ENCODE data around the gene HEXIM1.
"Not testable (repeated sequence)": the region's sequence is repeated elsewhere in the genome, so short reads cannot be mapped to it uniquely, and the experiment has no call there.

Gene HEXIM1

DNA sequence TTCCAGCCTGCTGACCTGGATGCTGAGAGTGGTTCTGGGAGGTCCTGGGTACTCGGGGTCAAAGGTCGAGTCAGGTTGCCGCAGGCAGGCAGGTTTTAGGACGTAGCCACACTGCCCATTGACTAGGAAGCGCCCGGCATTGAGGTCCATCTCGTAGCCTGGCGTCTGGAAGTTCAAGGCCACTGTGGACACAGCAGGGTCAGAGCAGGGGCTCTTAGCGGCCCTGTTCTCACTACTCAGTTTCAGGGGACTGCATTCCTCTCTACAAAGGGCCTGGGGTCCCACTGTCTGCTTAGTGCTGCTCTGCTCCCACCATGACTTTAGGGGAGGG, 34.9 kb upstream of the HEXIM1 start:
- DNase-seq (ENCODE audit: low read depth, low spot score) = no peak

DNA sequence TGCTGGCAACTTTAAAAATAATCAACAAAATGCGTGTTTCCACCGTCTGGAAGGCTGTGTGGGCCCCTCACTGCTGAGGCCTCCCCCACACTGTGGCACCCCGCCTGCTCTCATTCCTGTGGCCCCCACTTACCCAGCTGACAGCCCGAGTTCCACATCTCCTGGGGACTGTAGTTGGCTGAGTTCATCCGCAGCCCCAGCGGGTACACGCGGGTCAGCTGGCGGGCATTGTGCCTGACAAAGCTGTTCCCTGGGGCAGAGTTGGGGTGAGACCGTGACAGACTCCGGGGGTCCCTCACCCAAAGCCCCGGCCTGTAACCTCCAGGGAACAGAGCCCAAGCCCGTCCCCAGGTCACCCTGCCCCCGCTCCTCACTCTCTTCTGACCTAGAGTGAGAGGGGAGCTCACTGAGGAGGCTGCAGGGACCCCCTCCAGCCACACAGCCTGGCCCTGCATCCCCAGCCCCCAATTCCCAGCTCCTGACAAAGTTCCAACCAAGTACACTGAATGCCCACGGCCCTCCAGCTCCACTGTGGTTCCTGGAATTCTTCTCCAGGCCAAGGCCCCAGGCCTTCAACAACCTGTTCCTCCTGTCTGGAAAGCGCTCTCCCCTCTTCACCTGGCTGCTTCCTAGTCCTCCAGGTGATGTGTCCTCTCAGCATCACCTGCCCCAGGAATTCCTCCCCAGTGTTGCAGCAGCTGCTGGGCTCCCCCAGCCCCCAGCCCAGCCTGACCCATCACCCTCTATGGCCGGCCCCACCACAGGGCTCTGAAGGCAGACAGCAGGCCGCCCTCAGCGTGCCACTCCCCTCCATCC, 34.0 kb upstream of the HEXIM1 start:
- no peak for DNase-seq (ENCODE audit: low read depth, low spot score)

- no peak for DNase-seq (ENCODE audit: low read depth, low spot score)
These were observed 33.2 kb upstream of the HEXIM1 start for GRCh38 chr17:45115015-45115625.

DNA sequence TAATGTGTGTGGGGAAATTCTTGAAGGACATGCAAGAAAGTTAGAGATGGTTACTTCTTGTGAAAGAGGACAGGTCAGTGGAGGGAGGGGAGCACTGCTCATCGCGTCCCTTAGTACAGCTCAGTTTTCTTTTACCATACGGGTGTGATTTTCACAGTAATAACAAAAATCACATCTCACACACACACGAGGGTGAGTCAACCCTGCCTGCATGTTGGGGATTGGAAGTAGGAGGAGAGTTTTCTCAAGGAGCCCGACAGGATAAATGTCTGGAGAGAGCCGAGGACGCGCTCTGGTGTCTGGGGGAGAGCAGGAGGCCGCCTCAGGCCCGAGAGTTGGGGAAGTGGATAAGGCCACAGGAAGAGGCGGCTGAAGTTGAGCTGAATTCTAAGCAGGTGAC, 32.4 kb upstream of the HEXIM1 start:
- DNase-seq (ENCODE audit: low read depth, low spot score) = no peak

DNA sequence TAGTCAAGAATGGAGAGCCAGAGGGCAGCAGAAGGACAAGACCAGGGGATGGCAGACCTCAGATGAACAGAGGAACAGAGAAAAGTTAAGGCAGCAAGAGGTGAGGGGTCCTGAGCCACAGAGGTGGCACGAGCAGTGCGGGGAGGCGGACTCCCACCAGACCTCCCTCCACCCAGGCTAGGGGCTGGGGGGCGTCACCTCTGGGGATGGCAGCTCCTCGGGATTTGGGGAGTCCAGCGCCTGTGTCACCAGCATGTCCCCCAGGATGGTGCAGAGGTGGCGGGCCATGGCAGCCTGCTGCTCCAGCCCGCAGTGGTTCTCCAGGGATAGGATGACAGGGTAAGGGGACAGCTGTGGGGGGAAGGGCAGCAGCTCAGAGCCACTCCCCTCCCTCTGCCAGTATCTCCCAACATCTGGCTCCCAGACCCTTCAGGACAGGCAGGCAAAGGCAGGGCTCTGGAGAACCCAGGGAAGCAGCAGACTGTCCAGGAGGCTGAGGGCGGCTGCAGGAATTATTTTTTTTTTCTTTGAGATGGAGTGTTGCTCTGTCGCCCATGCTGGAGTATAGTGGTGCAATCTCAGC, 31.8 kb upstream of the HEXIM1 start:
- DNase-seq (ENCODE audit: low read depth, low spot score) = no peak

DNA sequence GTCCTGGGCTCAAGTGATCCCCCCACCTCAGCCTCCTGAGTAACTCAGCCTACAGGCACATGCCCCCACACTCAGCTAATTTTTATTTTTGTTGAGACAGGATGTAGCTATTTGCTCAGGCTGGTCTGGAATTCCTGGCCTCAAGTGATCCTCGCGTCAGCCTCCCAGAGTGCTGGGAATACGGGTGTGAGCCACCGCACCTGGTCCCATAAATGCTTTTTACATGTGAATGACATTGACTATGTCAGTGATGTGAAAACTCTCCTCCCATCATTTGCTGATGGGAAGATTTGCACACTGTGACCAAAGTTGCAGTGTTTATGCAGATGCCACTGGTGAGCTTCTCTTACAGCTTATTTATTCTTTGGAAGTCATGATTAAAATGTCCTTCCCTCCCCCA, 30.9 kb upstream of the HEXIM1 start:
- DNase-seq (ENCODE audit: low read depth, low spot score) = no peak

- DNase-seq (ENCODE audit: low read depth, low spot score) = no peak
These were observed 30.2 kb upstream of the HEXIM1 start for GRCh38 chr17:45117848-45118646.

GRCh38 chr17:45118691-45119090, 29.6 kb upstream of the HEXIM1 start:
- DNase-seq (ENCODE audit: low read depth, low spot score) = no peak

DNA sequence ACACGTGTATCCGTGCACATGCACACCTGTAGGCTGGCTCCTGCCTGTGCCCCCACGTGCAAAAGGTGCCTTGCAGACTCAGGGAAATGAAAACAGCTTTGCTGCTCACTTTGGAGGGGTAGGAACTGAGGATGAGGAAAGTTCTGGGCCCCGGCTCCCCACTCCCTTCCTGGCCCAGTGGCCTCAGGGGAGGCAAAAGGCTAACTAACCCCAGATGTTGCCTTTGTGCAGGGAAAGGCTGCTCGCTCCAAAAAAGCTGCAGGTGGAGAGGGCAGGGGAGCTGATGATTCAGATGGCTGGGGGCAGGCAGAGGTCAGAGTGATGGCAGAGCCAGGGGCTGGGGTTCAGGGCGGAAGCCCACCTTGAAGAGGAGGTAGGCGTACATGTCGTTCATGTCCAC, 28.3 kb upstream of the HEXIM1 start:
- DNase-seq (ENCODE audit: low read depth, low spot score) = no peak

- DNase-seq (ENCODE audit: low read depth, low spot score) = no peak
These were observed 27.7 kb upstream of the HEXIM1 start for GRCh38 chr17:45120558-45120957.

- no peak for DNase-seq (ENCODE audit: low read depth, low spot score)
These were observed 27.2 kb upstream of the HEXIM1 start for GRCh38 chr17:45121055-45121454.

GRCh38 chr17:45123076-45123770, 25.1 kb upstream of the HEXIM1 start:
- DNase-seq (ENCODE audit: low read depth, low spot score) = no peak

DNA sequence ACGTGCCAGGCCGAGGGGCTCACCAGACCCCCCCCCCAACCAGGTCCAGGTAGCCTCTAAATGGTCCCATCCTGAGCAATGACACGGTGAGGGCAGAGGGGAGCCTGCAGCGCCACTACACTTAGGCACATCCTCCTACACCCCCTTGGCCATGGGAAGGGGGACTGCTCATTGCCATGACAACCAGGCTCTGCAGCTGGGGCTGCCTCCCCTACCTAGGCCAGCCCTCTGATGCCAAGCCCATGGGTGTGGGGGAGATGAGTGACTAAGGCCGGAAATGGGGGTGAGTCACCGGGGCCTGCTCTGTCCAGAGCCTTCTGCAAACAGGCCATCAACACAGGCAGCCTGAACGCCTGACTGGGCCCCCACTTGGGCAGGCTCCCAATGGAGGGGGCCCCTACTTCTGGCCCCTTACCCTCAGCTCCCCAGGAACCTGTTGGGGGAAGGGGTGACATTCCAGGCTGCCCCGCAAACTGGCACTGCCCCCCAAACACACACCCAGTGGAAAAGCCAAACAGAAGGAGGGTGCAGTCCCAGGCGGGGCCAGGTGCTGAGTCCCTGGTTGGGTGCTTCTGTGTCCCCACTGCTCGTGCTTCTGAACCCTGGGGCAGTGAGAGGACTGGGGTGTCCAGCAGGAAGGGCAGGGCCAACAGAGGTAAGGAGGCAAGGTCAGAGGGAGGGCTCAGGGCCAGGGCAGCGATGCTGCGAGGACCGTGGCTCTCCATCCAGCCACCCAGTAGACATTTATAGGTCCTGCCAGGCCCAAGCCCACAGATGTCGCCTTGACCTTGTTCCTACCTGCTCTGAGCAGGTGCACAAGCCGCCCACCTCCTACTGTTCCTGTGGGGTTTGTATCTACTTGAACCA, 24.1 kb upstream of the HEXIM1 start:
- DNase-seq (ENCODE audit: low read depth, low spot score) = peak; percentile 93

DNA sequence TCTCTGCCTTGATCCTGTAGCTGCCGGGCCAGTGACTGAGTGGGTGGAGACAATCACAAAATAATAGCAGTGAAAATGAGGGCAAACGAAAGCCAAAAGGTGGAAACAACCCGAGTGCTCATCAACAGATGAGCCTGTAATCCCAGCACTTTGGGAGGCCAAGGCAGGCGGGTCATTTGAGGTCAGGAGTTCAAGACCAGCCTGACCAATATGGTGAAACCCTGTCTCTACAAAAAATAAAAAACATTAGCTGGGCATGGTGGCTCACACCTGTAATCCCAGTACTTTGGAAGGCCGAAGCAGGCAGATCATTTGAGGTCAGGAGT, 23.5 kb upstream of the HEXIM1 start:
- not testable (repeated sequence) for DNase-seq (ENCODE audit: low read depth, low spot score)

- no peak for DNase-seq (ENCODE audit: low read depth, low spot score)
These were observed 22.8 kb upstream of the HEXIM1 start for GRCh38 chr17:45125509-45125908.

- no peak for DNase-seq (ENCODE audit: low read depth, low spot score)
These were observed 21.1 kb upstream of the HEXIM1 start for GRCh38 chr17:45127207-45127547.

DNA sequence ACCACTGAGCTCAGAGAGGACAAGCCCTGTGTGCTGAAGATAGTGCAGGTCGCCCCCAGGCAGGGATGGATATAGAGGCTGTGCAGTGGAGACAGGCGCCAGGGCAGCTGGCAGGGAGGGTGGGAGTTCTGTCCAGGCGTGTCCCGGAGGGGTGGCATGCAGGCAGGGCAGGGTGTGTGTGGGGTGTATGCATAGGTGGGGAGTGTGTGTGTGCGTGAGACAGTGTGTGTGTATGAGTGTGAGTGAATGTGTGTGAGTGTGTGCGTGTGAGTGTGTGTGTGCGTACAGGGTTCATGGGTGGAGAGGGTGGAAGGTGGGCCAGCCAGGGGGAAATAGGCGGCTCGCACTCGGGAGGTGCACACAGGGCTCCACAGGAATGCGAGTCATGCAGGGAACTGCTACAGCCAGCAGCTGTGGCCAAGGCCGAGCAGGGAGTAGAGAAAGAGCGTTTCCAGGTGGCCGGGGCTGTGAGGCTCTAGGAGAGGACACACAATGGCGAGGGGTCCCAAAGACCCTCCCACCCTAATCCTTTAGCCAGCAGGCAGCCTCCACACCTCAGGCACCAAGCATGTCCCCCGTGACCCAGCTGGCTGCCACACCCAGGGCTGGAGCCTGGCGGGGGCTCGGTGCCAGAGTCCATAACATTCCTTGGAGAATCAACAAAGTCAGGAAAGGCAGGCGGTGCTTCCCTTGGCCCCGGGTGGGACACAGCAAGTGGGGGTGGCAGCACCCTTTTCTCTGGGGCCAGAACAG, 20.6 kb upstream of the HEXIM1 start:
- DNase-seq (ENCODE audit: low read depth, low spot score) = peak; percentile 87

DNA sequence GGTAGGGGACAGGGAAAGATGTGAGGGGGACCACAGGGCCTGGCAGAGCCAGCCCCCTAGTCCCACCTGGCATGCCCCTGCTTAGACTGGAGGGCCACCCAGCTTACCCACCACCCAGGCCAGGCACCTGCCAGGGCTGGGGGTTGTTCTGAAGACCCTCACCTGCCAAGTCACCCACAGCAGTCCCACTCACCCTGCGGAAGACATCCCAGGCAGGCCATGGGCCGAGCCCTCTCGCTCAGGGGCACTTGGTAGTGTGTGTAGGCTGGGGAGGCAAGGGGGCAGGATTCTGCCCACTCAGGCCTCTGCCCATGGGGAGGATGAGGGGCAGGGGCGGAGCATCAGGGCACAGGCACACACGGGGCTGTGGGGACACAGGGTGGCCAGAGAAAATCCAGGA, 19.9 kb upstream of the HEXIM1 start:
- DNase-seq (ENCODE audit: low read depth, low spot score) = no peak

DNA sequence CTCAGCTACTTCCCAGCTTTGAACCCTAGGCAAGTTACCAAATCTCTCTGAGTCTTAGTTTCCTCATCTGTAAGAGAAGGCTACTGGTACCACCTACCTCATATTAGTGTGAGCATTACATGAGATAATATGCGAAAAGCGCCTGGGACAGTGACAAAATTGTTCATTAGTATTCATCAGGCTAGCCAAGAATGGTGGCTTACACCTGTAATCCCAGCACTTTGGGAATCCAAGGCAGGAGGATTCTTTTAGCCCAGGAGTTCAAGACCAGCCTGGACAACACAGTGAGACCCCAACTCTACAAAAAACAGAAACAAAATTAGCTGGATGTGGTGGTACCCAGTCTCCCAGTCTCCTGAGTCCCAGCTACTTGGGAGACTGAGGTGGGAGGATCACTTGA, 19.3 kb upstream of the HEXIM1 start:
- no peak for DNase-seq (ENCODE audit: low read depth, low spot score)

GRCh38 chr17:45129426-45129939, 18.8 kb upstream of the HEXIM1 start:
- DNase-seq (ENCODE audit: low read depth, low spot score) = peak; percentile 46

All from astrocyte of the hippocampus (primary cell).